Measurements from ENCODE around the gene P2RX4.
"Not testable (repeated sequence)": the region's sequence is repeated elsewhere in the genome, so short reads cannot be mapped to it uniquely, and the experiment has no call there.

Gene P2RX4

GRCh38 chr12:121188227-121188626, 21.7 kb upstream of the P2RX4 start:
- DNase-seq (ENCODE audit: low read depth) = no peak

GRCh38 chr12:121189131-121189530, 20.8 kb upstream of the P2RX4 start:
- DNase-seq (ENCODE audit: low read depth) = no peak

GRCh38 chr12:121189619-121190155, 20.2 kb upstream of the P2RX4 start:
- DNase-seq (ENCODE audit: low read depth) = no peak

- peak; percentile 91 for DNase-seq (ENCODE audit: low read depth)
These were observed 19.4 kb upstream of the P2RX4 start for GRCh38 chr12:121190523-121191031.

GRCh38 chr12:121191151-121191550, 18.8 kb upstream of the P2RX4 start:
- no peak for DNase-seq (ENCODE audit: low read depth)

GRCh38 chr12:121196902-121197301, 13.0 kb upstream of the P2RX4 start:
- no peak for DNase-seq (ENCODE audit: low read depth)

- no peak for DNase-seq (ENCODE audit: low read depth)
These were observed 11.0 kb upstream of the P2RX4 start for GRCh38 chr12:121198949-121199348.

- not testable (repeated sequence) for DNase-seq (ENCODE audit: low read depth)
These were observed 8.8 kb upstream of the P2RX4 start for GRCh38 chr12:121201140-121201539.

- DNase-seq (ENCODE audit: low read depth) = no peak
These were observed 7.2 kb upstream of the P2RX4 start for GRCh38 chr12:121202407-121203355.

GRCh38 chr12:121203482-121203881, 6.4 kb upstream of the P2RX4 start:
- no peak for DNase-seq (ENCODE audit: low read depth)

GRCh38 chr12:121205491-121205890, 4.4 kb upstream of the P2RX4 start:
- no peak for DNase-seq (ENCODE audit: low read depth)

- not testable (repeated sequence) for DNase-seq (ENCODE audit: low read depth)
These were observed 1.4 kb upstream of the P2RX4 start for GRCh38 chr12:121208571-121208970.

GRCh38 chr12:121209221-121209620, 708 bp upstream of the P2RX4 start:
- DNase-seq (ENCODE audit: low read depth) = no peak

- DNase-seq (ENCODE audit: low read depth) = no peak
These were observed 2.9 kb downstream of the P2RX4 start for GRCh38 chr12:121212875-121213274.

- DNase-seq (ENCODE audit: low read depth) = no peak
These were observed 4.3 kb downstream of the P2RX4 start for GRCh38 chr12:121214166-121214777.

GRCh38 chr12:121214855-121215745, 5.2 kb downstream of the P2RX4 start:
- DNase-seq (ENCODE audit: low read depth) = no peak

GRCh38 chr12:121216102-121216501, 6.2 kb downstream of the P2RX4 start:
- DNase-seq (ENCODE audit: low read depth) = no peak

- no peak for DNase-seq (ENCODE audit: low read depth)
These were observed 7.1 kb downstream of the P2RX4 start for GRCh38 chr12:121217063-121217462.

GRCh38 chr12:121217761-121218160, 7.8 kb downstream of the P2RX4 start:
- DNase-seq (ENCODE audit: low read depth) = no peak

GRCh38 chr12:121218588-121219352, 8.8 kb downstream of the P2RX4 start:
- no peak for DNase-seq (ENCODE audit: low read depth)
